H54 (cell line): ENCODE data around the gene ZDHHC13.
A peak's percentile ranks its signal among the peaks of the same experiment; 100 is the strongest.

Experiments
- DNase-seq: peaks from one replicate; pipeline ENCODE4 v3.0.0; 2011; ENCODE audit warnings: low spot score, mixed read lengths; ENCODE audit not compliant: insufficient read length
- FAIRE-seq: peaks from 3 replicates; lab custom pipeline; 2011; peaks lifted over from hg19 to GRCh38; lab: Jason Lieb, UNC
- POLR2A ChIP-seq: IDR thresholded peaks from 2 replicates; pipeline ENCODE4 v1.6.1; 2011; ENCODE audit warnings: low read depth, mild to moderate bottlenecking, low read length

ZDHHC13 gene, protein sequence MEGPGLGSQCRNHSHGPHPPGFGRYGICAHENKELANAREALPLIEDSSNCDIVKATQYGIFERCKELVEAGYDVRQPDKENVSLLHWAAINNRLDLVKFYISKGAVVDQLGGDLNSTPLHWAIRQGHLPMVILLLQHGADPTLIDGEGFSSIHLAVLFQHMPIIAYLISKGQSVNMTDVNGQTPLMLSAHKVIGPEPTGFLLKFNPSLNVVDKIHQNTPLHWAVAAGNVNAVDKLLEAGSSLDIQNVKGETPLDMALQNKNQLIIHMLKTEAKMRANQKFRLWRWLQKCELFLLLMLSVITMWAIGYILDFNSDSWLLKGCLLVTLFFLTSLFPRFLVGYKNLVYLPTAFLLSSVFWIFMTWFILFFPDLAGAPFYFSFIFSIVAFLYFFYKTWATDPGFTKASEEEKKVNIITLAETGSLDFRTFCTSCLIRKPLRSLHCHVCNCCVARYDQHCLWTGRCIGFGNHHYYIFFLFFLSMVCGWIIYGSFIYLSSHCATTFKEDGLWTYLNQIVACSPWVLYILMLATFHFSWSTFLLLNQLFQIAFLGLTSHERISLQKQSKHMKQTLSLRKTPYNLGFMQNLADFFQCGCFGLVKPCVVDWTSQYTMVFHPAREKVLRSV

DNA sequence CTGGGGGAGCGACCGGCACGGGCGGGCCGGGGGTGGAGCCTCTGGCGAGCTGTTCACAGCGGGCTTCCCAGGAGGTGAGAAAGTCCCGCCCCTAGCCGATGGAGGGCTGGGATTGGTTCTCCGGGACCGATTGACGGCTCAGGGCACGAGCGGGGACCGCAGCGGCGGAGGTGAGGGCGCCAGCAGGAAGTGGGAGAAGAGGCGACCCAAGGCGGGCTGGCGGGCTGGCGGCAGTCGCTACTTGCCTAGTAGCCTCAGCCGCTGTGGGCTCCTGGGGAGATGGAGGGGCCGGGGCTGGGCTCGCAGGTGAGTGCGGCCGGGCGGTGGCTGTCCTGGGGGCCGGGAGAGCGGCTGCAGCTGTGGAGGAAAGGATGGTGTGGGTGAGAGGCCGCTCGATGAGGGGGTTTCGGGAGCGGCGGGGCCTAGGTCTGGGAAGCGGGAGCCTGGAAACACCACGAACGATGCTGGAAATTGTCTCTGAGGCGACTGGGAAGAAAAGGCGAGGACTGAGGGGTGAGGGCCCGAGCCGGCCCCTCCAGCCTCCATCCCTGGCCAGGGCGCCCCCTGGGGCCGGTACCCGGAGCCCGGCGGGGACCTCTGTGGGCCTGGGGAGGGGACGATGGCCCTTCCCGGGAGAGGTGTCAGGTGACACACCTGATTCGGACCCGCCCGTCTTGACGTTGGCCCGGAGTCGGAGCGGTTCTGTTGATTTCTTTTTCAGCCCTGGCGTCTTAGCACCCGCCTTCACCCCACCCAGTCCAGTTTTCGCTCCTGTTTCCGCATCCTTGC lies at the start of gene ZDHHC13:
Gene ZDHHC13, plus strand, starts transcription at position 198 of the 789 bp plus-strand sequence. Its CDS starts 82 bp downstream, at position 280.
- peak; percentile 6 for FAIRE-seq
- peak; percentile 77 for TF ChIP-seq POLR2A

DNA sequence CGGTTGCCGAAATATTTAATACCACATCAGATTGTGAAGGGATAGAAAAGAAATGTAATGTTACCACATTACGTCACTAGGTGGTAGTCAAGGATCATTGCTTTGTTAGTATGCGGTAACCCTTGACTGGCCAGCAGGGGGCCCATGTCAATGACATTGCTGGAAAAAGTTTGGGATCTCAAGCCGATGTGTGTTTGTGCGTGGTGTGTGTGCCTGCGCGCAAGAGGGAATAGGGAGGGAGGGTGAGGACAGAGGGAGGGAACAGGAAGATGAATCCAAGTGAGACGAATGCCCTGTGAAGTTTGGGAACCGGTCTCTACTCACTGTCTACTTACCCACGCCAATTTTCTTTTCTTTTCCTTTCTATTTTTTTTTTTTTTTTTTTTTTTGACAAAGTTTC lies 45.7 kb upstream of the ZDHHC13 start:
- peak; percentile 71 for FAIRE-seq

More for the DNA sequence above, at the start of gene ZDHHC13:
- peak; percentile 98 for DNase-seq

GRCh38 chr11:19072464-19072863 lies 44.5 kb upstream of the ZDHHC13 start:
- TF ChIP-seq POLR2A = no peak
- FAIRE-seq = no peak
- no peak for DNase-seq

More for the DNA sequence above, 45.7 kb upstream of the ZDHHC13 start:
- TF ChIP-seq POLR2A = no peak
- peak; percentile 65 for DNase-seq

DNA sequence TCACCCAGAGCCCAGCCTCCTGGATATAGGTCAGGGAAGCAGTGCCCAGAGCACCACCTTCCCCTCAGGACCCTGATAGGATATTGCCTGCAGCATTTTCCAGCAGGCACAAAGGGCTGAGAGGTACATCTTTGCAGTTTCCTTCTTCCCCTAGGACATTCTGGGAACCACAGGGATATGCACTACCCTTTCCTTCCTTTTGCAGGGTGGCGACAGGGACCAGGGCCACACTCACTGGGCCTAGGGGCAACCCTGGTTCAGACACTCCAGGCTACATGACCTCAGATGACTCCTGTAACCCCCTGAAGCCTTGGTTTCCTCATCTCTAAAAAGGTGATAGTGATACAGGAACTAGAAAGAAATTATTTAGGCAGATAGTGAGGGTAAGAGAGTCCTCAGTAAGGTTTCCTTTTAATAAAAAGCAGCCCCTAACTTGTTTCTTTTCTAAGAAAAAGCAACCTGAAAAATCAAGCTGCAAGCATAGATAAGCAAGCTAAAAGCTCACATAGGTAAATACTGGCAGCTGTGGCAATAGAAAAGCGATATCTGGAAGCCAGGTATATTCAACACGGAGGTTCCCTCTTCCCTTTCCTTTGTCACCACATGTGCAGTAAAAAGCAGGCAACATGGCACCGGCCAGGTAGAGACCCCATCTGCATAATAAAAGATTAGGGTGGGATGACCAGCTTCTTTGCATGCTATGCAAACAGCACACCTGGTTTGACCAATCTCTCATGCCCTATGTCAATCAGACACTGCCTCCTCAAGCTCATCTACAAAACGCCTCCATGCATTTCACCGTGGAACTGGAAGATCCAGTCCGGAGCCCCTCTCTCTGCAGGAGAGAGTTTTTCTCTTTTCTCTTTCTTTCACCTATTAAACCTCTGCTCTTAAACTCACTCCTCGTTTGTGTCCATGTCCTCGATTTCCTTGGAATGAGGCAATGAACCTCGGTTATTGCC lies 43.2 kb upstream of the ZDHHC13 start:
- no peak for TF ChIP-seq POLR2A
- DNase-seq = no peak
- FAIRE-seq = no peak

- TF ChIP-seq POLR2A = no peak
- DNase-seq = no peak
- FAIRE-seq = no peak
Observed at GRCh38 chr11:19075636-19076035, 41.3 kb upstream of the ZDHHC13 start.

- DNase-seq (no peak), FAIRE-seq (no peak)
- no peak for TF ChIP-seq POLR2A
Observed at GRCh38 chr11:19076744-19077589, 40.0 kb upstream of the ZDHHC13 start.

DNA sequence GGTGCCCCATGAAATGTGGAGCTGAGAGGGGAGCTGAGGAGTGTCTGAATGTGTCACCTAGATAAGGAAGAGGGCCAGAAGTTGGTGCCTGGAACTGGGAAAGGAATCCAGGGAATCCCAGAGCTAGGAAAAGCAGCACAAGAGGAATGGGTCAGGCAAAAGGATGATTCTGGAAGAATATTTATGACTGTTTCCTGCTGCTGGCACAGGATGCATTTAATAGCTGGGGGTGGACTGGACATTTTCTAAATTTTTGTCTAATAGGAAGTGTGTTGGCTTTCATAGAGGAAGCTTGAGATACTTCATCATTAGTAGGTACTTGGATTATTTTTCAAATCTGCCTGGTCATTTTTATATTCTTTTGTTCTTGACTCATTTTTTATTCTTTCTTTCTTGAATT lies 39.0 kb upstream of the ZDHHC13 start:
- no peak for TF ChIP-seq POLR2A
- FAIRE-seq = no peak
- no peak for DNase-seq

- TF ChIP-seq POLR2A = no peak
- no peak for FAIRE-seq
- peak; percentile 35 for DNase-seq
Observed at GRCh38 chr11:19079643-19080440, 37.1 kb upstream of the ZDHHC13 start.

- no peak for DNase-seq
- FAIRE-seq = no peak
- no peak for TF ChIP-seq POLR2A
Observed at GRCh38 chr11:19080579-19080993, 36.4 kb upstream of the ZDHHC13 start.

DNA sequence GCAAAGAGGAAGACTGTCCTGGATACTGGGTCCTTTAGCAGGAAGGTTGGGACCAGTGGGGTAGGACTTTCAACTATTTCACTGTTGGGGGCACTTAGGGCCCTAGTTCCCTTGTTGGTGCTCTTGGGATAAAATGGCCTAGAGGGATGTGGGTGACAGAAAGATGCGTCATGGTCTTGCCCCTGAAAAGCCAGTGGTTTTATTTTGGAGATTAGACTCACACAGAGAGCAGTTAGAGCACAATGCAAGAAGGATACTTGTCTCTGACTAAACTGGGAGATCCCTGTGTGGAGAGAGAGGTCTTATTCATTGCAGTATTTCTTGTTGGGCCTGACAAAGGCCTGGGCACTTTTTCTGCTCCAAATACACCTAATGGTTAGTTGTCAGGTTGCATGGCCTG lies 33.8 kb upstream of the ZDHHC13 start:
- FAIRE-seq (no peak), DNase-seq (no peak)
- TF ChIP-seq POLR2A = no peak

GRCh38 chr11:19084661-19085315 lies 32.2 kb upstream of the ZDHHC13 start:
- TF ChIP-seq POLR2A = no peak
- DNase-seq = no peak
- FAIRE-seq = no peak
